ENCODE data around the gene FZR1. TPM values are rescaled to one million over a fixed set of nuclear protein-coding genes. Genes with fewer than 3 reads are reported as not detected.

FZR1 gene
- total RNA-seq, 2 experiments from 2014 or later = 39.9 to 40.9 TPM

GRCh38 chr19:3481241-3482090 is 24.6 kb upstream of the FZR1 start:
- ATAC-seq (no peak), DNase-seq (no peak)
- POLR2A ChIA-PET = interaction anchor here (0.9 kb wide), 1 partner anchor 13 kb away, joined by 3 read pairs; no protein-coding TSS in a partner anchor
- CTCF ChIA-PET = interaction anchor here (3.3 to 4.3 kb wide), 2 partner anchors 8 to 177 kb away, joined by 16 to 18 read pairs; no protein-coding TSS in a partner anchor
- no peaks in the 10 kb centered on the region for H3K27me3 Mint-ChIP-seq
- no peak overlapping the region for H3K27ac Mint-ChIP-seq
- no peak for TF ChIP-seq CTCF (IDR thresholded peaks at IDR 0.05)
- no peaks in the 10 kb centered on the region for H3K9me3 Mint-ChIP-seq
- H3K4me3 Mint-ChIP-seq = no peak overlapping the region
- intact Hi-C loops (cut with micrococcal nuclease) = no loop called here
- H3K4me1 Mint-ChIP-seq (ENCODE audit: low read depth) = peaks cover 16% of the 10 kb centered on the region
- no peaks in the 10 kb centered on the region for H3K36me3 Mint-ChIP-seq (ENCODE audit: low read depth)

GRCh38 chr19:3482507-3483225 is 23.4 kb upstream of the FZR1 start:
- no peak for DNase-seq
- Mint-ChIP-seq H3K27me3 (no peaks in the 10 kb centered on the region), H3K4me3 (no peak overlapping the region), H3K4me1 (ENCODE audit: low read depth) (peaks cover 15% of the 10 kb centered on the region), H3K27ac (no peak overlapping the region), H3K9me3 (no peaks in the 10 kb centered on the region), H3K36me3 (ENCODE audit: low read depth) (no peaks in the 10 kb centered on the region)
- no peak for TF ChIP-seq CTCF (IDR thresholded peaks at IDR 0.05)
- ChIA-PET POLR2A (interaction anchor here (1.1 kb wide), 1 partner anchor 15 kb away, joined by 3 read pairs; no protein-coding TSS in a partner anchor), CTCF (interaction anchor here (3.3 to 6.9 kb wide), 4 partner anchors 10 to 178 kb away, joined by 16 to 54 read pairs (median 17); partner anchors contain the start of gene DOHH)
- no peak for ATAC-seq
- intact Hi-C loops (cut with micrococcal nuclease) = no loop called here

- POLR2A ChIA-PET = interaction anchor here (1.1 kb wide), 1 partner anchor 14 kb away, joined by 3 read pairs; no protein-coding TSS in a partner anchor
- CTCF ChIA-PET = interaction anchor here (3.3 to 6.9 kb wide), 4 partner anchors 10 to 178 kb away, joined by 16 to 54 read pairs (median 17); partner anchors contain the start of gene DOHH
- H3K27ac Mint-ChIP-seq = no peak within 1 kb of the TSS
- no peak within 1 kb of the TSS for H3K4me3 Mint-ChIP-seq
- H3K27me3 Mint-ChIP-seq = no peaks in the 10 kb centered on the region
- no peak for TF ChIP-seq CTCF (IDR thresholded peaks at IDR 0.05)
- ATAC-seq = no peak
- intact Hi-C loops (cut with micrococcal nuclease) = no loop called here
- DNase-seq = no peak
- no peaks in the 10 kb centered on the region for H3K9me3 Mint-ChIP-seq
- H3K36me3 Mint-ChIP-seq (ENCODE audit: low read depth) = no peaks in the 10 kb centered on the region
- peaks cover 10% of the 10 kb centered on the region for H3K4me1 Mint-ChIP-seq (ENCODE audit: low read depth)
Observed at GRCh38 chr19:3483226-3483628, 22.9 kb upstream of the FZR1 start, which contains the start of gene SMIM44. SMIM44 (minus strand) TSS chr19:3483441; CDS start chr19:3483403, 38 bp downstream.

- H3K36me3 Mint-ChIP-seq (ENCODE audit: low read depth) = peaks cover 12% of the 10 kb centered on the region
- no peak for TF ChIP-seq CTCF (IDR thresholded peaks at IDR 0.05)
- H3K9me3 Mint-ChIP-seq = no peaks in the 10 kb centered on the region
- no peak overlapping the region for H3K4me3 Mint-ChIP-seq
- CTCF ChIA-PET = interaction anchor here (2.8 kb wide), 1 partner anchor 19 kb away, joined by 9 read pairs; no protein-coding TSS in a partner anchor
- peaks cover 12% of the 10 kb centered on the region for H3K4me1 Mint-ChIP-seq (ENCODE audit: low read depth)
- intact Hi-C loops (cut with micrococcal nuclease) = no loop called here
- POLR2A ChIA-PET = no interaction called here
- H3K27ac Mint-ChIP-seq = no peak overlapping the region
- ATAC-seq (no peak), DNase-seq (no peak)
- H3K27me3 Mint-ChIP-seq = no peaks in the 10 kb centered on the region
Observed at GRCh38 chr19:3491396-3492119, 14.6 kb upstream of the FZR1 start.
